GM19043 (cell line): ENCODE results near the gene CFAP298.
"Not testable (repeated sequence)": the region's sequence is repeated elsewhere in the genome, so short reads cannot be mapped to it uniquely, and the experiment has no call there.

Experiments used
- ATAC-seq: cut with Tn5 transposase; IDR thresholded peaks from one replicate; pipeline ENCODE4 v1.9.1; 2021; ENCODE audit warnings: low read depth; ENCODE audit not compliant: unreplicated experiment

Gene CFAP298

GRCh38 chr21:32612075-32612998, at the start of gene CFAP298:
Gene CFAP298, minus strand, starts transcription at chr21:32612377. Its CDS starts 134 bp downstream, at chr21:32612243.
- peak; percentile 87 for ATAC-seq

- not testable (repeated sequence) for ATAC-seq
Observed at GRCh38 chr21:32661026-32661782, 49.0 kb upstream of the CFAP298 start.

GRCh38 chr21:32658524-32658923, 46.3 kb upstream of the CFAP298 start:
- no peak for ATAC-seq

GRCh38 chr21:32653326-32653901, 41.2 kb upstream of the CFAP298 start:
- peak; percentile 53 for ATAC-seq

GRCh38 chr21:32648165-32648564, 36.0 kb upstream of the CFAP298 start:
- no peak for ATAC-seq

- no peak for ATAC-seq
Observed at GRCh38 chr21:32645261-32646182, 33.3 kb upstream of the CFAP298 start.

- no peak for ATAC-seq
Observed at GRCh38 chr21:32641710-32642698, 29.8 kb upstream of the CFAP298 start.

GRCh38 chr21:32626621-32627196, 14.5 kb upstream of the CFAP298 start:
- ATAC-seq, result no peak

- ATAC-seq, result not testable (repeated sequence)
Observed at GRCh38 chr21:32618218-32618617, 6.0 kb upstream of the CFAP298 start.

GRCh38 chr21:32613436-32614043, 1.4 kb upstream of the CFAP298 start:
- ATAC-seq, result no peak

GRCh38 chr21:32612999-32613337, 791 bp upstream of the CFAP298 start:
- no peak for ATAC-seq

GRCh38 chr21:32611471-32611997, 643 bp downstream of the CFAP298 start:
- no peak for ATAC-seq

- ATAC-seq, result not testable (repeated sequence)
Observed at GRCh38 chr21:32610940-32611339, 1.2 kb downstream of the CFAP298 start.

GRCh38 chr21:32608851-32609250, 3.3 kb downstream of the CFAP298 start:
- ATAC-seq, result no peak

- ATAC-seq, result no peak
Observed at GRCh38 chr21:32605469-32605868, 6.7 kb downstream of the CFAP298 start.

GRCh38 chr21:32604464-32604863, 7.7 kb downstream of the CFAP298 start:
- ATAC-seq, result no peak

GRCh38 chr21:32603131-32603530, 9.0 kb downstream of the CFAP298 start:
- ATAC-seq, result no peak

GRCh38 chr21:32602099-32602498, 10.1 kb downstream of the CFAP298 start:
- no peak for ATAC-seq
